HCT116 (cell line): Measurements from ENCODE around the gene DIS3L2.

Experiments
- CBX3 ChIP-seq: IDR thresholded peaks from 2 replicates; pipeline ENCODE4 v1.6.1; 2012; ENCODE audit warnings: low read depth
- CEBPB ChIP-seq: IDR thresholded peaks from 2 replicates; pipeline ENCODE4 v1.6.1; 2012; ENCODE audit warnings: low read depth
- EZH2 ChIP-seq: fragments of 200-600 bp; sonication (generic); IDR thresholded peaks from 2 replicates; pipeline ENCODE4 v1.6.1; 2017; ENCODE audit warnings: antibody characterized with exemption, mixed run types
- EZH2phosphoT487 ChIP-seq: fragments of 200-600 bp; IDR thresholded peaks from 2 replicates; pipeline ENCODE4 v1.6.1; 2018; ENCODE audit warnings: antibody characterized with exemption, borderline replicate concordance
- POLR2A ChIP-seq: IDR thresholded peaks from 2 replicates; pipeline ENCODE4 v1.7.0; 2011; ENCODE audit warnings: borderline replicate concordance; ENCODE audit not compliant: insufficient read depth, insufficient read length; ENCODE audit errors: extremely low read depth
- RAD21 ChIP-seq: IDR thresholded peaks from 2 replicates; pipeline ENCODE4 v1.6.1; 2012; ENCODE audit warnings: low read depth, mild to moderate bottlenecking
- SIN3A ChIP-seq: IDR thresholded peaks from 2 replicates; pipeline ENCODE4 v1.6.1; 2012; ENCODE audit warnings: low read depth
- SP1 ChIP-seq: IDR thresholded peaks from 2 replicates; pipeline ENCODE4 v1.6.1; 2012; ENCODE audit warnings: low read depth
- TCF7L2 ChIP-seq: IDR thresholded peaks from 2 replicates; pipeline ENCODE4 v1.7.0; 2011; ENCODE audit warnings: borderline replicate concordance, inconsistent platforms; ENCODE audit not compliant: insufficient read depth, insufficient read length; ENCODE audit errors: extremely low read depth
- YY1 ChIP-seq: IDR thresholded peaks from 2 replicates; pipeline ENCODE4 v1.6.1; 2011; ENCODE audit warnings: low read length, low read depth, moderate library complexity, mild to moderate bottlenecking; ENCODE audit not compliant: insufficient replicate concordance; ENCODE audit errors: extremely low read depth
- ZNF274 ChIP-seq: fragments of 200-500 bp; sonication (Bioruptor generic); IDR thresholded peaks from 2 replicates; pipeline ENCODE4 v1.6.1; 2014; ENCODE audit warnings: mild to moderate bottlenecking, low read depth, low read length, inconsistent platforms
- TF ChIP-seq, protein P1 (sequence below), 3 experiments: fragments of 200-600 bp in 1 of 3; sonication (generic) in 1 of 3; IDR thresholded peaks in 2 of 3; conservative IDR thresholded peaks in 1 of 3; 2 replicates each; pipeline ENCODE4 v1.5.1; 2012 to 2017; ENCODE audit warnings: low read depth in 2 of 3, low read length in 2 of 3, antibody characterized with exemption in 1 of 3, borderline replicate concordance in 1 of 3, control low read depth in 1 of 3, mild to moderate bottlenecking in 1 of 3, mixed read lengths in 1 of 3, mixed run types in 1 of 3, moderate library complexity in 1 of 3; ENCODE audit not compliant: insufficient read depth in 1 of 3
- TF ChIP-seq, protein P2 (sequence below): IDR thresholded peaks from 2 replicates; pipeline ENCODE4 v1.6.1; 2011; ENCODE audit warnings: mild to moderate bottlenecking, low read length, moderate library complexity; ENCODE audit not compliant: insufficient replicate concordance; ENCODE audit errors: extremely low read depth

DNA sequence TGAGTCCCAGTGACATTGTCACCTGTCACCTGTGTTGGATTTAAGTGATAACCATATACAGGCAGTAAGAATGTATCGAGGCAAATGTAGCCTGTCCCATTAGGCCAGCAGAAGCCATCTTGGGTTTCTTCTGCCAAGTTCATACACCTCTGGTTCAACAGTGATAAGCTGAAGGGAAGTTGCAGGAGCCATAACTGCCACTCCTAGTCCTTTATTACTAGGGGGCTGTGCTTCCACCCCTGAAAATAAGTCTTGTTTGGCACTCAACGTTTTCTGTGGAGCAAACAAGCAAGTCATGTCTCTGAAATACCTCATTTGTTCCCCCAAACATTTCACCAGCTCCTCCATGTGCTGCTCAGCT, 358.9 kb downstream of the DIS3L2 start:
- TF ChIP-seq, protein P1, sequence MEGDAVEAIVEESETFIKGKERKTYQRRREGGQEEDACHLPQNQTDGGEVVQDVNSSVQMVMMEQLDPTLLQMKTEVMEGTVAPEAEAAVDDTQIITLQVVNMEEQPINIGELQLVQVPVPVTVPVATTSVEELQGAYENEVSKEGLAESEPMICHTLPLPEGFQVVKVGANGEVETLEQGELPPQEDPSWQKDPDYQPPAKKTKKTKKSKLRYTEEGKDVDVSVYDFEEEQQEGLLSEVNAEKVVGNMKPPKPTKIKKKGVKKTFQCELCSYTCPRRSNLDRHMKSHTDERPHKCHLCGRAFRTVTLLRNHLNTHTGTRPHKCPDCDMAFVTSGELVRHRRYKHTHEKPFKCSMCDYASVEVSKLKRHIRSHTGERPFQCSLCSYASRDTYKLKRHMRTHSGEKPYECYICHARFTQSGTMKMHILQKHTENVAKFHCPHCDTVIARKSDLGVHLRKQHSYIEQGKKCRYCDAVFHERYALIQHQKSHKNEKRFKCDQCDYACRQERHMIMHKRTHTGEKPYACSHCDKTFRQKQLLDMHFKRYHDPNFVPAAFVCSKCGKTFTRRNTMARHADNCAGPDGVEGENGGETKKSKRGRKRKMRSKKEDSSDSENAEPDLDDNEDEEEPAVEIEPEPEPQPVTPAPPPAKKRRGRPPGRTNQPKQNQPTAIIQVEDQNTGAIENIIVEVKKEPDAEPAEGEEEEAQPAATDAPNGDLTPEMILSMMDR (IDR thresholded peaks at IDR 0.05 in 2 of 3, conservative IDR thresholded peaks at IDR 0.05 in 1 of 3; ENCODE audit: borderline replicate concordance in 1 of 3, insufficient read depth in 1 of 3, low read depth in 2 of 3, low read length in 2 of 3): no peak
- TF ChIP-seq POLR2A (no peak), YY1 (no peak), RAD21 (no peak), EZH2phosphoT487 (no peak), ZNF274 (no peak), SIN3A (no peak), SP1 (no peak), EZH2 (no peak), CBX3 (no peak), CEBPB (no peak), TCF7L2 (no peak)
- TF ChIP-seq, protein P2, sequence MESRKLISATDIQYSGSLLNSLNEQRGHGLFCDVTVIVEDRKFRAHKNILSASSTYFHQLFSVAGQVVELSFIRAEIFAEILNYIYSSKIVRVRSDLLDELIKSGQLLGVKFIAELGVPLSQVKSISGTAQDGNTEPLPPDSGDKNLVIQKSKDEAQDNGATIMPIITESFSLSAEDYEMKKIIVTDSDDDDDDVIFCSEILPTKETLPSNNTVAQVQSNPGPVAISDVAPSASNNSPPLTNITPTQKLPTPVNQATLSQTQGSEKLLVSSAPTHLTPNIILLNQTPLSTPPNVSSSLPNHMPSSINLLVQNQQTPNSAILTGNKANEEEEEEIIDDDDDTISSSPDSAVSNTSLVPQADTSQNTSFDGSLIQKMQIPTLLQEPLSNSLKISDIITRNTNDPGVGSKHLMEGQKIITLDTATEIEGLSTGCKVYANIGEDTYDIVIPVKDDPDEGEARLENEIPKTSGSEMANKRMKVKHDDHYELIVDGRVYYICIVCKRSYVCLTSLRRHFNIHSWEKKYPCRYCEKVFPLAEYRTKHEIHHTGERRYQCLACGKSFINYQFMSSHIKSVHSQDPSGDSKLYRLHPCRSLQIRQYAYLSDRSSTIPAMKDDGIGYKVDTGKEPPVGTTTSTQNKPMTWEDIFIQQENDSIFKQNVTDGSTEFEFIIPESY: no peak
